GM18505 (cell line): ENCODE data around the gene TAL1.
"Not testable (repeated sequence)": the region's sequence is repeated elsewhere in the genome, so short reads cannot be mapped to it uniquely, and the experiment has no call there.

ENCODE experiments used
- ATAC-seq: cut with Tn5 transposase; IDR thresholded peaks from one replicate; pipeline ENCODE4 v1.9.1; 2021; ENCODE audit not compliant: unreplicated experiment
- POLR2A ChIP-seq: IDR thresholded peaks from 4 replicates; pipeline ENCODE4 v1.6.1; 2011; ENCODE audit warnings: borderline replicate concordance; ENCODE audit not compliant: insufficient read depth, insufficient read length; ENCODE audit errors: extremely low read depth

Gene TAL1

DNA sequence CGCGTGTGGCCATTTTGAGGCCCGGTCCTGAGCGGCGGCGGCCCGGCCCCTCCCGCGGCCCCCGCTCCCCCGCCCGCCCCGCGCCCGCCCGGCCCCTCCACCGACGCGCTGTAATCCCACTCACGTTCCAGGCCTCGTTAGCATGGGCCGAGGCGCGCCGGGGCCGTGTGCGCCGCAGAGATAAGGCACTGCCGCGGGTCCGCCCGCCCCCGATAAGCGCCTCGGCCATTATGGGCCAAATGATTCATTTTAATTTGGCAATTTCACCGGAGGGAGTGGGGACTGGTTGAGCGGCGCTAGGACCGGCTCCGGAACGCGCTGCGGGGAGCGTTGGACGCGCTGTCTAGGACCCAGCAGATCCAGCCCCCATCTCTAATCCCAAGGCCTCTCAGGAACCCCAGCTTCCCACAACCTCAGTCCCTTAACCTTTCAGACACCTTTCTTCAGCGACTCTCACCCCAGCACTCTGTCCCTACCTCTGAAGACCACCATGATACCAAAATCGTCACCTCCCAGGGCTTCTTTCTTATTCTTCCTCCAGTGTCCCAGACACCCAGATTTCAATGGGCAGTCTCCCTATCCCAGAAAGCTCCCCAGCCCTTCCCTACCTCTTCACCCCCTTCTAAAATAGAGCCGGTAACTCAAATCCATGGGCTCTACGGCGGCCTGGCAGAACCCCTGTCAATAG lies at the start of gene TAL1:
TAL1 (minus strand) TSS at position 39 of the 688 bp plus-strand sequence. CDS start 6,337 bp downstream, outside the sequence.
- no peak for TF ChIP-seq POLR2A
- no peak for ATAC-seq

DNA sequence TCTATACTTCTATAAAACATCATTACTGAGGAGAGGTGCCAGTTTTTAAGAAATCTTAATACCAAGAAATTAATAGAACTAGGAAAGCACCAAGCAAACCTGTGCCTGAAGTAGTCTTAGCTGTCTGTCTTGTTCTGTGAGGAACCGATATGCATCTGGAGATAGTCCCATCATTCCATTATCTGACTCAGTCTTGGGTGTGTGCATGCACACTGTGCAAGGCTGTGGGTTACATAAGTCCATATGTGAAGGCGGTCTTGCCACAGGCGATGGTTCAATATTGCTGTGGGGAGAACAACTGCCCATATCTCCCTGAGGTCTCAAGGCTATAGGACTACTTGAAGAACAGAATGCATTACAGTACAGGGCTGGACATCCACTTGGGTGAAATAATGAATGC lies 48.1 kb upstream of the TAL1 start:
- ATAC-seq: no peak

DNA sequence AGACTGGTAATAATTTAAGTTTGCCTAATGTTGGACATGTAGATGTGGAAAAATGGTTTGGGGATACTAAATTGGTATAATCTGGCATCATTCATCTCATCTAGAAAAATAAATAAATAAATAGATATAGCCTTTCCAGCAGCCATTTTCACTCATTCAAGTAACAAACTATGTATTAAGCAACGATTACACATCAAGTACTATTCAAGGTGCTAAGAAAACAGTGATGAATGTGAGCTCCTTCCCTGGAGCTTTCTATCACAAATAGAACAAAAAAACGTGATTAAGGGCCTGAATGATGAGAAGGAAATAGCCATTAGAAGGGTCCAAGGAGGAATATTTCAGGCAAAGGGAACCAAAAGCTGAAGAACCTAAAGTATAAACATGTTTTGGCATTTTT lies 44.8 kb upstream of the TAL1 start:
- ATAC-seq: no peak

More for the DNA sequence above, 48.1 kb upstream of the TAL1 start:
- TF ChIP-seq POLR2A: no peak

DNA sequence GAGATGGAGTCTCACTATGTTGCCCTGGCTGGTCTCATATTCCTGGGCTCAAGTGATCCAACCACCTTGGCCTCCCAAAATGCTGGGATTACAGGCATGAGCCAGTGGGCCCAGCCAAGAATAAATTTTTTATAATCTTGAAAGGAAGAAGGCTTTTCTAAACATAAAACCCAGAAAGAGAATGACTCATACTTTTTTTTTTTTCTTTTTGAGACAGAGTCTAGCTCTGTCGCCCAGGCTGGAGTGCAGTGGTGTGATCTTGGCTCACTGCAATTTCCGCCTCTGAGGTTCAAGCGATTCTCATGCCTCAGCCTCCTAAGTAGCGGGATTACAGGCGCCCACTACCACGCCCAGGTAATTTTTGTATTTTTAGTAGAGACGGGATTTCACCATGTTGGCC lies 43.8 kb upstream of the TAL1 start:
- ATAC-seq: not testable (repeated sequence)

More for the DNA sequence above, 44.8 kb upstream of the TAL1 start:
- no peak for TF ChIP-seq POLR2A

DNA sequence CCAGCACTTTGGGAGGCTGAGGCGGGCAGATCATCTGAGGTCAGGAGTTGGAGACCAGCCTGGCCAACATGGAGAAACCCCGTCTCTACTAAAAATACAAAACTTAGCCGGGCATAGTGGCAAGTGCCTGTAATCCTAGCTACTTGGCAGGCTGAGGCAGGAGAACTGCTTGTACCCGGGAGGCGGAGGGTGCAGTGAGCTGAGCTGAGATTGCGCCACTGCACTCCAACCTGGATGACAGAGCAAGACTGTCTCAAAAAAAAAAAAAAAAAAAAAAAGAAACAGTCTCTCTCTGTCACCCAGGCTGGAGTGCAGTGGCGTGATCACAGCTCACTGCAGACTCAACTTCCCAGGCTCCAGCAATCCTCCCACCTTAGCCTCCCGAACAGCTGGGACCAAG lies 33.5 kb upstream of the TAL1 start:
- ATAC-seq: not testable (repeated sequence)

DNA sequence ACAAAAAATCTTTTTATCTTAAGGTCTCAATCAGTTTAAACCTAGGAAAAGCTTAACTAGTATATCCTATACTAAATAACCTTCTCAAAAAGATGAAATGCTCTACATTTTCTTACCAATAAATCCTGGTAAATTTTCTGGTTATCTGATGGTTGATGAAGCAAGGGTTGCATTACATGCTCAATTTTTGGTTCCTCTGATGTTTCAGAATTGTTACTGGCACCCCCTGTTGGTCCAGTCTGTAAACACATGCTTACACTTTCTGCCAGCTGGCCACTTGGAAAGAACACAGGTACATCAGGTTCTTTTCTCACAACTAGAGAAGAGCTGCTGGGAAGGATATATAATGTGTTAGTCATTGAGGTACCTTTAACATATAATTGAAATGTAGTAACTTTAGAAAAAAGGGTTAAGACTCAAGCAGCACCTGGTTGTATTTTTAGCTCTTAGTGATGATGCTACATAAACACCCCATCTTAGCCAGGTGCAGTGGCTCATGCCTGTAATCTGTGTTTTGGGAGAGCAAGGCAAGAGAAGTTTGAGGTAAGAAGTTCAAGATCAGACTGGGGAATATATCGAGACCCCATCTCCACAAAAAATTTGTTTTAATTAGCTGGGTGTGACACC lies 30.9 kb upstream of the TAL1 start:
- TF ChIP-seq POLR2A: no peak
- no peak for ATAC-seq

DNA sequence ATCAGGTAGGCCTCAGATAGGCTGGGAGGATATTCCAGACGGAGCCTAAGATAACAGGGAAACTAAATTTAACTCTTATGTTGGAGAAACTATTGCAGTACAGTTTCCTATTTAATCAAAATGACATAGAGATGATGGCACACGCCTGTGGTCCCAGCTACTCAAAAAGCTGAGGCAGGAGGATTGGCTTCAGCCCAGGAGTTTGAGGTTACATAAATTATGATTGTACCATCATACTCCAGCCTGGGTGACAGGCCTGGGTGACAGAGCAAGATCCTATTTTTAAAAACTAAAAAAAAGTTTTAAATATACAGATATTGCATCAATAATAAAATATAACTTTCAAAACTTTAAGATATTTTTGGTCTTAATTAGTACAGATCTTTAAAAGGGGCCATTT lies 25.2 kb upstream of the TAL1 start:
- TF ChIP-seq POLR2A: no peak
- ATAC-seq: no peak

DNA sequence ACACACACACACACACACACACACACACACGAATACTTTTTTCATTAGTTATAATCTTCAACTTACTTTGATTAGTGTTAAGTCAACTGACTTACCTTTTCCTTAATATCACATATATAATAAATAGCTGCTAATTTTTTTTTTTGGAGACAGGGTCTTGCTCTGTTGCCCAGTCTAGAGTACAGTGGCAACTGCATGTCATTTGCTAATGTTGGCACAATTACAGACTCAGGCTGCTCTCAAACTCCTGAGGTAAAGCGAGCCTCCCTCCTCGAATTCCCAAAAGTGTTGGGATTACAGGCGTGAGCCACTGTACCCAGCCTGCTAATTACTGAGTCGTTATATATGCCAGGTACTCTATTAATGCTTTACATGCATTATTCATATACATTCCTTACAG lies 20.8 kb upstream of the TAL1 start:
- no peak for TF ChIP-seq POLR2A

DNA sequence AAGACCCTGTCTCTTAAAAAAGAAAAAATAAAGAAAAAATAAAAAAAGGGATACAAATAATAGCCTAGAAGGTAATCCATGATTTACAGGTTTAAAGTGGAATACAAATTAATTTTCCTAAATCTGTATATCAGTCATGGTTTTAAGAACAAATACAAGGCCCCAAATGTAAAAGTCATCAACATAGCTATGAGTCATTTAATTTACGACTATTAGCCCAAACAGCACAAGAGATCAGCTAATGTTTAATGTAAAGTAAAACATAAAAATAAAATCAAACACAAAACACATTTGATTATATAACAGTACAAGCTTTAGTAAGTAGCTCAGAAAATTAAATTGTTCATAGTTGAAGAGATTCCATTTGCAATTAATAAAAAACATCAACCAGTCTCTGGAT lies 20.3 kb upstream of the TAL1 start:
- ATAC-seq: no peak
- no peak for TF ChIP-seq POLR2A

More for the DNA sequence above, 20.8 kb upstream of the TAL1 start:
- no peak for ATAC-seq

DNA sequence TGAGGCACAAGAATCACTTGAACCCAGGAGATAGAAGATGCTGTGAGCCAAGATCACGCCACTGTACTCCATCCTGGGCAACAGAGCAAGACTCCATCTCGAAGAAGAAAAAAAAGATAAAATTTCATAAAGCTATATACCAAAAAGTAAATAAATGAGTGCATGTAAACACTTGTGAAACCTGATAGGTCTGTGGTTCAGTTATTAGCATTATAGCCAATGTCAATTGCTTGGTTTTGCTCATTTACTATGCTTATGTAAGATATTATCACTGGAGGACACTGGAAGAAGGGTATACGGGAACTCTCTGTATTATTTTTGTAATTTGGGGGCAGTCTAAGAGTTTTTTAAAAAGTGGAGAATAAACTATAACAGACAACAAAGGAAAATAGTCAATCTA lies 17.7 kb upstream of the TAL1 start:
- ATAC-seq: no peak

DNA sequence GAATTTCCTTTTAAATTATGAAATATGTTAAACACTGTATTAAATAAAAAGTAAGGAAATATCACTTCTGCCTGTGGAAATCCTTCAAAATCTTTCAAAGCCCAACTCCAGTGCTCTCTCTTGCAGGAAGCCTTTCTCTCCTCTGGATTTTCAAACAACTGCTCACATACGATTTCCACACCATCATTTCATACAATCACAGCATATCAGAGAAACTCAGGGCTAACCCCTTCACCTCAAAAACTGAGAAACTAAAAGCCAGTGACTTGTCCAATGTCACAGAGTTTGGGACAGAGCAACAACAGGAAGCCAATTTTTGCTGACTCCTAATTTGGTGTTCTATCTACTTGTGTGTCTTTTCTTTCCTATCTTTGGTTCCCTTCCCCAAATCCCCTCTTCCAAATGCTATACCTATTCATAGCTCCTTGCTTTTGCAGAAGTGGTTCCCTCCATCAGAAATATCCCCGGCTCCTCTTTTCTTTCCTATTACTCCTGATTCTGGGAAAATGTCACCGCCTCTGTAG lies 12.4 kb upstream of the TAL1 start:
- TF ChIP-seq POLR2A: no peak
- ATAC-seq: no peak

More for the DNA sequence above, 17.7 kb upstream of the TAL1 start:
- TF ChIP-seq POLR2A: no peak

DNA sequence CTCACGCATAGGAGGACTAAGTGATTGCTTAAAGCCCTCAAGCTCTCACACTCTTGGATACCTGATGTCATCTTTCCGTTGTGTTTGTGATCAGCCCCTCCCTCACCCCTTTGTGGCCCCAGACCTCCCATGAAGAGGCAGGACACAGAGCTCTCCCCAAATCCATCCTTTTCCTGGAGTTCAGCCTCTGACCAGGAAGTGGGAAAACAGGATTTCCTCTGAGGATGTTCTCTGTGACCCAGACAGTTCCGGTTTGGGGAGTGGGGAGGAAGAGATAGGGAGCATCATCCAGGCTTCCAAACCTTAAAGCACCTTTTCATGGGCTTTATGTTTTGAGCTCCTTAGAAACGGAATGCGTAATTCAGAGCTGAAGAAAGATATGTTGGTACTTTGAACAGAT lies 11.9 kb upstream of the TAL1 start:
- no peak for ATAC-seq
- no peak for TF ChIP-seq POLR2A

DNA sequence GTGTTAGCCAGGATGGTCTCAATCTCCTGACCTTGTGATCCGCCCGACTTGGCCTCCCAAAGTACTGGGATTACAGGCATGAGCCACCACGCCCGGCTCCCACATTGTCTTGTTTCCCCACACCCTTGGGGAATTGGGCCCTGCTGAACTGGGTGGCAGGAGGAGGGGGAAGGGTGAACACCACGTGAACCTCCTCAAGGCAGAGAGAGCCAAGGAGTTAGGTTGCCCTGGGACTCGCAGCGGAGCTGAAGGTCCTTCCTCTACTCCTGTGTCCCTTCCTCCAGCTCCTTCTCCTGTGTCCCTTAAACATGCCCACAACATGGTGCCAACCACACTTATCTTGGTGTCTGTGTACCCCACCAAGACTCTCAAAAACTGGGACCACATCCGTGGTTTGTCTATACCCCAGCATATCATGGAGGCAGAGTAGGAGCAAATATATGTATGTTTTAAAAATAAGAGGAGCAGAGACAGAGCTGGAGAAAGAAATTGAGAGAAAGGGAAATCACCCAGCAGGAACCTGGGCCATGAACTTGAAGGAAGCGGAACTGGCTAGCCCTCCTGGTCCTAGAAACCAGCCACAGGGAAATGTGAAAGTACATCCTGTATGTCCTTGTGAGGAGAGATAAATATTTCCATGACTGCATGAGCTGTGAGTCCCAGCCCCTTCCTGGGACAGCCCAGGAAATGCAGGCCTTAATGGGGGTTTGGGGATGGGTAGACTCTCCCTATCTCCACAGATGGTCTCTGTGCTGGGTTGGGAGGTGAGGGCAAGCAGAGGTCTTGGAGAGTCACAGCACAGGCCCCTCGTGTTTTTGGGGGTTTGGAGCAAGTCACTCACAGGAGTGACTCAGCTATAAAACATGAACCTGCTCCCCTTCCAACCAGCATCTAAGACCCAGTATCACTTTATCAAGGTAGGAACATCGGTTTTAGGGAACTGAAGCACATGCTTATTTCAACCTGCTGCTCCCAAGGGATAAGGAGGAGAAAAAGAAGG lies 9.4 kb upstream of the TAL1 start:
- no peak for ATAC-seq
- no peak for TF ChIP-seq POLR2A

DNA sequence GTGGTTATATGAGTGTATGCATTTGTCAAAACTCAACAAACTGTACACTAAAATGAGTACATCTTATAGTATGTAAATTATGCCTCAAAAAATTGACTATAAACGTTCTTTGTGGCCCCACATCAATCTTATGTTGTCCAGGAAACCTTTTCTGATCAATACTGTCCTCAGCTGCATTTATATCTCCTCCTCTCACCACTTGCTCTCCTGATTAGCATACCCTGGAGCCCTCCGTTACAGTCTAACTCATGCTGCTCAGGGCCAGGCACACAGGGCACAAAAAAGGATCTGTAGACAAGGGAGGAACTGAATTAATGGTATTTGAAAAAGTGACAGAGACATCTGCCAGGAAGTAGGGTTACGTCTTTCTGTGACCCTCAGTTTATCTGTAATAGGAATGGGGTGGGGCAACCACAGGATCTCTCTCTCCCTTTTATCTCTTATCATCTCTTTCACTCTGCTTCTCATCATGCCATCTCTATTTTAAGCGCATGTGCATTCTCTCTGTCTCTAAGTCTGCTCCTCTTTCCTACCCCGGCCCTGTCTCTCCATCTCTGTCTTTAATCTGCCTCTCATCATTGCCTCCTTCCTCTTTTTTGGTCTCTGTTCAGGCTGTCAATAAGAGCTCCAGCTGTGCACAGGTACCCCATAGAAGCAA lies 7.0 kb upstream of the TAL1 start:
- no peak for ATAC-seq
- no peak for TF ChIP-seq POLR2A

DNA sequence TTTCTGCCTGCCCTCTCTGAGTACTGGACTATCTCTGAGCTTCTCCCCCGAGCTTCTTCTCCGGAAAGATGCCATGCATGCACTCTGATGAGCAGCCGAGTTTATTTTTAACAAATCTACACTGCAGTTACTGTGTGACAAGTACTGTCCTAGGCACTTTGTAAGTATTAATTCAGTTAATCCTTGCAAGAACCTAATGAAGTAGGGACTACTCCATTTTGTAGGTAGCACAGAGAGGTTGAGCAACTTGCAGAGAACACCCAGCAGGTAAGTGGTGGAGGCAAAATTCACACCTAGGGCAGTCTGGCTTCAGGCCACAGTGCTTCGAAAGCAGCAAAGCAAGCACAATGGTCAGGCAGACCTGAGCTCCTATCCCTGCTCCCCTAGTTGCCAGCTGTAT lies 3.8 kb upstream of the TAL1 start:
- ATAC-seq: no peak
- no peak for TF ChIP-seq POLR2A
